ENCODE data around the gene ZNF12.

GRCh38 chr7:6680146-6680545 is 26.6 kb downstream of the ZNF12 start:
- TF ChIP-seq CTCF (IDR thresholded peaks at IDR 0.05) (no peak), POLR2A (IDR thresholded peaks at IDR 0.05) (no peak)
